DND-41 (cell line): Measurements from ENCODE around the gene PCDHA11.
"Not testable (repeated sequence)": the region's sequence is repeated elsewhere in the genome, so short reads cannot be mapped to it uniquely, and the experiment has no call there.

Experiments used
- ATAC-seq: fragments of 200-7000 bp; cut with Tn5 transposase; 3 replicates; pipeline ENCODE4 v1.9.1; 2021; ENCODE audit warnings: low read depth; ENCODE audit not compliant: insufficient read depth
- DNase-seq: peaks from one replicate; pipeline ENCODE4 v3.0.0-alpha.2; 2020
- H2AFZ ChIP-seq: 2 replicates; pipeline ENCODE4 v1.6.0; 2012; ENCODE audit warnings: low read depth, low read length
- H3K27ac ChIP-seq: 2 replicates; pipeline ENCODE4 v1.5.1; 2012; ENCODE audit warnings: low read length, inconsistent platforms
- H3K27me3 ChIP-seq: fragments of 200-600 bp; sonication (generic); 2 replicates; pipeline ENCODE4 v1.6.0; 2012; ENCODE audit warnings: low read length, mild to moderate bottlenecking, inconsistent platforms; ENCODE audit not compliant: insufficient read depth, poor library complexity
- H3K36me3 ChIP-seq: 2 replicates; pipeline ENCODE4 v1.5.1; 2012; ENCODE audit warnings: low read length, inconsistent platforms; ENCODE audit not compliant: insufficient read depth
- H3K4me1 ChIP-seq: 2 replicates; pipeline ENCODE4 v1.5.1; 2012; ENCODE audit warnings: mild to moderate bottlenecking, low read length; ENCODE audit not compliant: insufficient read depth
- H3K4me2 ChIP-seq: 2 replicates; pipeline ENCODE4 v1.6.0; 2012; ENCODE audit warnings: mild to moderate bottlenecking, moderate library complexity, low read length, inconsistent platforms; ENCODE audit not compliant: insufficient read depth
- H3K4me3 ChIP-seq, 2 experiments: fragments of 200-600 bp in 1 of 2; shearing (Covaris generic) in 1 of 2; 2 replicates each; pipeline ENCODE4 v1.5.1; 2012 to 2016; ENCODE audit warnings: inconsistent platforms in 2 of 2, low read length in 2 of 2, mild to moderate bottlenecking in 2 of 2, low read depth in 1 of 2, moderate library complexity in 1 of 2
- H3K79me2 ChIP-seq: 2 replicates; pipeline ENCODE4 v1.6.0; 2012; ENCODE audit warnings: low read length, inconsistent platforms; ENCODE audit not compliant: insufficient read depth
- H3K9ac ChIP-seq: 2 replicates; pipeline ENCODE4 v1.6.0; 2012; ENCODE audit warnings: low read depth, mild to moderate bottlenecking, inconsistent platforms, low read length, moderate library complexity
- H3K9me3 ChIP-seq: 2 replicates; pipeline ENCODE4 v1.5.1; 2012; ENCODE audit warnings: low read length, moderate library complexity, mild to moderate bottlenecking, inconsistent platforms; ENCODE audit not compliant: insufficient read depth, severe bottlenecking
- H4K20me1 ChIP-seq: 2 replicates; pipeline ENCODE4 v1.6.0; 2012; ENCODE audit warnings: low read length; ENCODE audit not compliant: insufficient read depth
- CTCF ChIP-seq: IDR thresholded peaks from 2 replicates; pipeline ENCODE4 v1.5.1; 2012; ENCODE audit warnings: borderline replicate concordance, low read length, moderate library complexity, mild to moderate bottlenecking; ENCODE audit not compliant: poor library complexity, severe bottlenecking; ENCODE audit errors: extremely low read depth
- EZH2 ChIP-seq: IDR thresholded peaks from 3 replicates; pipeline ENCODE4 v1.6.1; 2012; ENCODE audit warnings: borderline replicate concordance, low read depth, mild to moderate bottlenecking, moderate library complexity, low read length, inconsistent platforms; ENCODE audit not compliant: severe bottlenecking

Gene PCDHA11

GRCh38 chr5:140823475-140823874, 45.3 kb upstream of the PCDHA11 start:
- TF ChIP-seq EZH2 (no peak), CTCF (no peak)
- Histone ChIP-seq H3K27ac (no peak overlapping the region), H3K4me1 (no peaks in the 10 kb centered on the region), H3K4me3 (no peak overlapping the region), H4K20me1 (no peaks in the 10 kb centered on the region), H2AFZ (no peak overlapping the region), H3K9ac (no peak overlapping the region), H3K79me2 (no peaks in the 10 kb centered on the region), H3K9me3 (no peaks in the 10 kb centered on the region), H3K36me3 (no peaks in the 10 kb centered on the region), H3K27me3 (no peaks in the 10 kb centered on the region), H3K4me2 (no peak overlapping the region)
- no peak for DNase-seq
- ATAC-seq = no peak

GRCh38 chr5:140827704-140828361, 40.9 kb upstream of the PCDHA11 start, which contains the start of gene PCDHA6:
Gene PCDHA6 (plus strand): TSS chr5:140827960. CDS start chr5:140828092, 132 bp downstream.
- ATAC-seq = no peak
- H2AFZ ChIP-seq = no peak within 1 kb of the TSS
- no peaks in the 10 kb centered on the region for H3K9me3 ChIP-seq
- H3K36me3 ChIP-seq = no peaks in the 10 kb centered on the region
- no peak for DNase-seq
- no peaks in the 10 kb centered on the region for H4K20me1 ChIP-seq
- no peak within 1 kb of the TSS for H3K4me3 ChIP-seq
- TF ChIP-seq CTCF (no peak), EZH2 (no peak)
- no peaks in the 10 kb centered on the region for H3K79me2 ChIP-seq
- no peak within 1 kb of the TSS for H3K27ac ChIP-seq
- H3K4me2 ChIP-seq = no peak within 1 kb of the TSS
- no peak within 1 kb of the TSS for H3K9ac ChIP-seq
- no peaks in the 10 kb centered on the region for H3K27me3 ChIP-seq
- H3K4me1 ChIP-seq = no peaks in the 10 kb centered on the region

- DNase-seq (no peak), ATAC-seq (no peak)
- no peaks in the 10 kb centered on the region for H4K20me1 ChIP-seq
- no peak overlapping the region for H3K27ac ChIP-seq
- no peak overlapping the region for H2AFZ ChIP-seq
- H3K4me1 ChIP-seq = no peaks in the 10 kb centered on the region
- H3K79me2 ChIP-seq = no peaks in the 10 kb centered on the region
- no peak overlapping the region for H3K4me3 ChIP-seq
- no peaks in the 10 kb centered on the region for H3K9me3 ChIP-seq
- H3K27me3 ChIP-seq = no peaks in the 10 kb centered on the region
- TF ChIP-seq CTCF (no peak), EZH2 (no peak)
- H3K36me3 ChIP-seq = no peaks in the 10 kb centered on the region
- H3K9ac ChIP-seq = no peak overlapping the region
- no peak overlapping the region for H3K4me2 ChIP-seq
Measured at GRCh38 chr5:140828362-140828737, 40.4 kb upstream of the PCDHA11 start.

- H3K27me3 ChIP-seq, H3K9me3 ChIP-seq, H3K4me2 ChIP-seq, ATAC-seq, H3K27ac ChIP-seq, DNase-seq, H3K4me3 ChIP-seq, H3K9ac ChIP-seq, H3K4me1 ChIP-seq, H3K79me2 ChIP-seq, H4K20me1 ChIP-seq, H2AFZ ChIP-seq, H3K36me3 ChIP-seq: not testable (repeated sequence)
Measured at GRCh38 chr5:140829511-140830501, 39.0 kb upstream of the PCDHA11 start.
